Measurements from ENCODE around the gene CAMK1G. TPM values are rescaled to one million over a fixed set of nuclear protein-coding genes. Genes with fewer than 3 reads are reported as not detected.

CAMK1G gene
- total and polyA plus RNA-seq, 2 donors (not counting 3 experiments of a cell fraction or from before 2014, with no cell fraction given) = not detected

GRCh38 chr1:209614906-209615305, 31.4 kb downstream of the CAMK1G start:
- H3K79me2 ChIP-seq (ENCODE audit: control insufficient read depth, insufficient read depth, low read length) = no peaks in the 10 kb centered on the region
- DNase-seq (ENCODE audit: low read depth, low spot score) (no peak), FAIRE-seq (no peak)
- no peak overlapping the region for H3K4me3 ChIP-seq (replicated peaks in 1 of 3; ENCODE audit: insufficient read depth in 1 of 3, low read depth in 1 of 3, low read length in 3 of 3)
- no peaks in the 10 kb centered on the region for H3K27me3 ChIP-seq (ENCODE audit: control insufficient read depth in 2 of 2, insufficient read depth in 2 of 2, low read length in 2 of 2)
- H3K4me2 ChIP-seq (ENCODE audit: insufficient read depth, low read length) = no peak overlapping the region
- TF ChIP-seq MAX (IDR thresholded peaks at IDR 0.05; ENCODE audit: insufficient read depth, insufficient read length) (no peak), POLR2A (IDR thresholded peaks at IDR 0.05; ENCODE audit: low read depth, low read length) (no peak), EZH2 (IDR thresholded peaks at IDR 0.05; ENCODE audit: borderline replicate concordance, low read depth, low read length, severe bottlenecking) (no peak), POLR2AphosphoS5 (IDR thresholded peaks at IDR 0.05; ENCODE audit: insufficient read depth, low read depth, low read length) (no peak), FOS (IDR thresholded peaks at IDR 0.05; ENCODE audit: borderline replicate concordance, insufficient read depth, low read length) (no peak), CTCF (IDR thresholded peaks at IDR 0.05; ENCODE audit: extremely low read depth in 1 of 2, insufficient read depth in 1 of 2, low read depth in 1 of 2, low read length in 2 of 2) (no peak), MYC (IDR thresholded peaks at IDR 0.05; ENCODE audit: low read depth, low read length) (no peak), JUN (IDR thresholded peaks at IDR 0.05; ENCODE audit: borderline replicate concordance, insufficient read depth, insufficient read length, low read depth) (no peak)
- CTCF ChIA-PET = interaction anchor here (1.4 kb wide), 1 partner anchor 12 kb away, joined by 4 read pairs; no protein-coding TSS in a partner anchor
- POLR2A ChIA-PET = no interaction called here
- H3K36me3 ChIP-seq (ENCODE audit: control insufficient read depth in 2 of 2, extremely low read depth in 1 of 2, insufficient read depth in 2 of 2, low read length in 2 of 2) = no peaks in the 10 kb centered on the region
- no peak overlapping the region for H2AFZ ChIP-seq (ENCODE audit: low read depth, low read length)
- dilution Hi-C loops (cut with MboI; ENCODE audit: extremely low pct_ligation_motif_present, low sequenced_read_pairs) (no loop called here), intact Hi-C loops (cut with micrococcal nuclease) (no loop called here)
- no peaks in the 10 kb centered on the region for H3K9me1 ChIP-seq (replicated peaks; ENCODE audit: control insufficient read depth, extremely low read depth, insufficient read depth, low read length)
- H3K4me1 ChIP-seq (ENCODE audit: control insufficient read depth, extremely low read depth, insufficient read depth, low read length) = no peaks in the 10 kb centered on the region
- no peaks in the 10 kb centered on the region for H3K9me3 ChIP-seq (replicated peaks; ENCODE audit: control insufficient read depth, insufficient read depth, low read length)
- no peak overlapping the region for H3K27ac ChIP-seq (ENCODE audit: insufficient read depth, low read depth, low read length)
- no TSS peak for BruUV-seq (replicated peaks)
- H3K9ac ChIP-seq (replicated peaks; ENCODE audit: extremely low read depth, insufficient read depth, low read length) = no peak overlapping the region
- no peaks in the 10 kb centered on the region for H4K20me1 ChIP-seq (replicated peaks; ENCODE audit: control insufficient read depth, extremely low read depth, insufficient read depth, low read length)

Data from endothelial cell of umbilical vein (primary cell).